ENCODE measurements around the gene ALDH1A3.

ALDH1A3 gene

DNA sequence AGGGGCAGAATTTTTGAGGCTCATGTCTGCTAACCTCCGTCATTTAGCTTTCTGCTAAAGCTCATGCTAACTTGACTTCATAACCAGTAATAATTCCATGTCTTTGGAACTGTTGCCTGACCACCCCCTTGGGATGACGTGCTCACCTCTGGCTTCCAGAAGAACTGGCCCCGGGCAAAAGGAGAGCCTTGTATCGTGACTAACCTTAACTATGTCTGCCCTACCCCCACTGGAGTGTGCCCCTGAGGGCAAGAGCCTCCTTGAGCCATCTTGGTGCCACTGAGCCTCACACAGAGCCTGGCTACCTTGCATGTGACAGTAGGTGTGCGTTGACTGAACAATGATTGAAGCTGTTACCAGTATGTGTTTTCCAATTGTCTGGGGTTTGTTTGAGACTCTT is 44.3 kb downstream of the ALDH1A3 start:
- H3K4me3 Mint-ChIP-seq = no peak overlapping the region
- no peaks in the 10 kb centered on the region for H3K9me3 Mint-ChIP-seq
- H3K27me3 Mint-ChIP-seq (ENCODE audit: low read depth, poor library complexity) = peaks cover 72% of the 10 kb centered on the region
- H3K4me1 Mint-ChIP-seq = peaks cover 2% of the 10 kb centered on the region
- TF ChIP-seq, protein P1, sequence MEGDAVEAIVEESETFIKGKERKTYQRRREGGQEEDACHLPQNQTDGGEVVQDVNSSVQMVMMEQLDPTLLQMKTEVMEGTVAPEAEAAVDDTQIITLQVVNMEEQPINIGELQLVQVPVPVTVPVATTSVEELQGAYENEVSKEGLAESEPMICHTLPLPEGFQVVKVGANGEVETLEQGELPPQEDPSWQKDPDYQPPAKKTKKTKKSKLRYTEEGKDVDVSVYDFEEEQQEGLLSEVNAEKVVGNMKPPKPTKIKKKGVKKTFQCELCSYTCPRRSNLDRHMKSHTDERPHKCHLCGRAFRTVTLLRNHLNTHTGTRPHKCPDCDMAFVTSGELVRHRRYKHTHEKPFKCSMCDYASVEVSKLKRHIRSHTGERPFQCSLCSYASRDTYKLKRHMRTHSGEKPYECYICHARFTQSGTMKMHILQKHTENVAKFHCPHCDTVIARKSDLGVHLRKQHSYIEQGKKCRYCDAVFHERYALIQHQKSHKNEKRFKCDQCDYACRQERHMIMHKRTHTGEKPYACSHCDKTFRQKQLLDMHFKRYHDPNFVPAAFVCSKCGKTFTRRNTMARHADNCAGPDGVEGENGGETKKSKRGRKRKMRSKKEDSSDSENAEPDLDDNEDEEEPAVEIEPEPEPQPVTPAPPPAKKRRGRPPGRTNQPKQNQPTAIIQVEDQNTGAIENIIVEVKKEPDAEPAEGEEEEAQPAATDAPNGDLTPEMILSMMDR (IDR thresholded peaks at IDR 0.05) = no peak
- no peak overlapping the region for H3K27ac Mint-ChIP-seq
- no peak for DNase-seq
- no peaks in the 10 kb centered on the region for H3K36me3 Mint-ChIP-seq (ENCODE audit: low read depth)

DNA sequence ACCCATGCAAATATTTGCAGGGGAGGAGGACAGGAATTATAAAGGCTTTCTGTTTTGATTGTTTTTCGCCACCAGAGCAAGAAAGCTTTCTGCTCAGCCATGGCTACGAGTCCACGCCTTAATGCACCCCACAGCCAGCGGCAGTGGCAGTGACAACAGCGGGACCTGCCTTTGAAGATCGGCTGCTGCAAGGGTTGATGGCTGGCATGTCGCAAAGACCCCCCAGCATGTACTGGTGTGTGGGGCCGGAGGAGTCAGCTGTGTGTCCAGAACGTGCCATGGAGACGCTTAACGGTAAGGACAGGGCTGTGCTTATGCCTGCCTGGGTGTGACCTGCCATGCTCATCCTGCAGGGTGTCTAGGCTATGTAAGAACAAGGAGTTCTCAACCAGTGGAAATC is 44.8 kb downstream of the ALDH1A3 start:
- Mint-ChIP-seq H3K27ac (no peak overlapping the region), H3K4me3 (no peak overlapping the region), H3K4me1 (peaks cover 8% of the 10 kb centered on the region), H3K27me3 (ENCODE audit: low read depth, poor library complexity) (peaks cover 71% of the 10 kb centered on the region), H3K9me3 (no peaks in the 10 kb centered on the region), H3K36me3 (ENCODE audit: low read depth) (no peaks in the 10 kb centered on the region)
- TF ChIP-seq, protein P1 (IDR thresholded peaks at IDR 0.05) = no peak
- no peak for DNase-seq

DNA sequence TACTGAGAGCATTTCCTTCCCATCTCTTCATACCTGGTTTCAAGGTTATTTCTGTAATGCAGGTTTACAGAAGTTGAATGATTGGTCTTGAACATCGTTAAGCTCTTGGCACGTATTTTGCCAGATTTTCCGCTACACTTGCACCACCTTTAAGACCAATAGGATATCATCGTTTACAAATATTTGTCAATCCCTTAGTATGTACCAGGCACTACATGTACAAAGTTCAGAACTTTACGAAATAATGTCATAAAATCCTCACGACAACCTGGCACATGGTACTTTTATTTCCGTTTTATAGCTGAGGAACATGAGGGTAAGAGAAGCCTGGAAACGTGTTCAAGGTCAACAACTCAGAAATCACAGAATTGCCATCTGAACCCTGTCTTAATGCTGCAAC is 45.8 kb downstream of the ALDH1A3 start:
- no peak overlapping the region for H3K27ac Mint-ChIP-seq
- DNase-seq = no peak
- H3K9me3 Mint-ChIP-seq = no peaks in the 10 kb centered on the region
- peaks cover 15% of the 10 kb centered on the region for H3K4me1 Mint-ChIP-seq
- TF ChIP-seq, protein P1 (IDR thresholded peaks at IDR 0.05) = no peak
- peaks cover 60% of the 10 kb centered on the region for H3K27me3 Mint-ChIP-seq (ENCODE audit: low read depth, poor library complexity)
- no peak overlapping the region for H3K4me3 Mint-ChIP-seq
- no peaks in the 10 kb centered on the region for H3K36me3 Mint-ChIP-seq (ENCODE audit: low read depth)

DNA sequence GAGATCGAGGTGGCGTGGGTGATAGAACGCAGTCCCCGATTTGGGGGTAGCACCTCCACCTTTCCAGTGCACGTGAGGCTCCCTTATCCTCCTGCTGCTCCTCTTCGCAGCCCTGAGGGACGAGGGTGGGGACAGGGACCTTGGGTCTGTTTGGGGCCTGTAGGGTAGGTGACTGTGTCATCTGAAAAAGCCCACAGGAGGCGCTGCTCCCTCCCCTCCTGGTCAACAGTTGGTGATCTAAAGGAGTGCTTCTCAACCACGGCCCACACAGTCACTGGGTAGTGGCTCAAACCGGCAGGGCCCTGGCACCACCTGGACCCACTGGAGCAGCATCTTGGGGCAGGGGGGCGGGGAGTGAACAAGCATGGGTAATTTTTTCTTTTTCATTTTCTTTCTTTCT is 46.6 kb downstream of the ALDH1A3 start:
- H3K27ac Mint-ChIP-seq = no peak overlapping the region
- H3K9me3 Mint-ChIP-seq = no peaks in the 10 kb centered on the region
- no peaks in the 10 kb centered on the region for H3K36me3 Mint-ChIP-seq (ENCODE audit: low read depth)
- H3K4me3 Mint-ChIP-seq = no peak overlapping the region
- TF ChIP-seq, protein P1 (IDR thresholded peaks at IDR 0.05) = no peak
- peaks cover 15% of the 10 kb centered on the region for H3K4me1 Mint-ChIP-seq
- peaks cover 53% of the 10 kb centered on the region for H3K27me3 Mint-ChIP-seq (ENCODE audit: low read depth, poor library complexity)
- DNase-seq = no peak

DNA sequence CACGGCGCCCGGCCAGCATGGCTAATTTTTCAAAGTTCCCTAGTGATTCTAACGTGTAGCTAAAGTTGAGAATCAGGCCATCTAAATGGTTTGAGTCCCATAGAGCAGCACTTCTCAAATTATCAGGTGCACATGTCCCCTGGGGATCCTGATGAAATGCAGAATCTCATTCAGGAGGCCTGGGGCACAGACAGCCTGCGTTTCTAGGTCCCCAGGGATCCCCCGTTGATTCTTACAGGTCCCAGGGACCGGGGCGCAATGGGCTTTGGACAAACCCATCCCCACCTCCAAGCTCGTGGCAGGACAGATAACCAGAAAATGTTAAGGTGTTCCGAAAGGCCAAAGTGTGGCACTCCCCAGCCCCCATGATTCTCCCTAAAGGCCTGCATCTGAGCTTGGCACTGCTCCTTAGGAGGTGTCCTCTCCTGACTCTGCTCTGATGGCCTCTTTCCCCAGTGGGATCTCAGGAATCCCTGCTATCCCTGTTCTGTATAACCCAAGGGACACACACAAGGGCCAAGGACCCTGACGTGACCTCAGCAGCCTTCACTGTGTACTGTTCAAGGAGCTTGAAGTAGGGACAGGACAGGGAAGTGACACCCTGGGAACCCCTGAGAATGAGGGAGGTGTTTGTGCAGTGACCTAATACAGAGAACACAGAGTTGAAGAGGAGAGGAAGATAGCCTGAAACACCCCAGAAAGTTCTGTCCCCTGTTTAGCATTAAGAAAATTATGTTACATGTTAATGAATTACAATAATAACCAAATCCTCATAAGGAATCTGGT is 47.5 kb downstream of the ALDH1A3 start:
- no peak overlapping the region for H3K27ac Mint-ChIP-seq
- no peaks in the 10 kb centered on the region for H3K9me3 Mint-ChIP-seq
- no peaks in the 10 kb centered on the region for H3K36me3 Mint-ChIP-seq (ENCODE audit: low read depth)
- peaks cover 44% of the 10 kb centered on the region for H3K27me3 Mint-ChIP-seq (ENCODE audit: low read depth, poor library complexity)
- H3K4me3 Mint-ChIP-seq = no peak overlapping the region
- H3K4me1 Mint-ChIP-seq = peaks cover 15% of the 10 kb centered on the region
- DNase-seq = no peak
- TF ChIP-seq, protein P1 (IDR thresholded peaks at IDR 0.05) = no peak
